ENCODE data around the gene SF3A2. TPM values are rescaled to one million over a fixed set of nuclear protein-coding genes. Genes with fewer than 3 reads are reported as not detected.

SF3A2 gene
- total and polyA plus RNA-seq, 4 donors: 23.8 to 64.9 (median 59.1) TPM

DNA sequence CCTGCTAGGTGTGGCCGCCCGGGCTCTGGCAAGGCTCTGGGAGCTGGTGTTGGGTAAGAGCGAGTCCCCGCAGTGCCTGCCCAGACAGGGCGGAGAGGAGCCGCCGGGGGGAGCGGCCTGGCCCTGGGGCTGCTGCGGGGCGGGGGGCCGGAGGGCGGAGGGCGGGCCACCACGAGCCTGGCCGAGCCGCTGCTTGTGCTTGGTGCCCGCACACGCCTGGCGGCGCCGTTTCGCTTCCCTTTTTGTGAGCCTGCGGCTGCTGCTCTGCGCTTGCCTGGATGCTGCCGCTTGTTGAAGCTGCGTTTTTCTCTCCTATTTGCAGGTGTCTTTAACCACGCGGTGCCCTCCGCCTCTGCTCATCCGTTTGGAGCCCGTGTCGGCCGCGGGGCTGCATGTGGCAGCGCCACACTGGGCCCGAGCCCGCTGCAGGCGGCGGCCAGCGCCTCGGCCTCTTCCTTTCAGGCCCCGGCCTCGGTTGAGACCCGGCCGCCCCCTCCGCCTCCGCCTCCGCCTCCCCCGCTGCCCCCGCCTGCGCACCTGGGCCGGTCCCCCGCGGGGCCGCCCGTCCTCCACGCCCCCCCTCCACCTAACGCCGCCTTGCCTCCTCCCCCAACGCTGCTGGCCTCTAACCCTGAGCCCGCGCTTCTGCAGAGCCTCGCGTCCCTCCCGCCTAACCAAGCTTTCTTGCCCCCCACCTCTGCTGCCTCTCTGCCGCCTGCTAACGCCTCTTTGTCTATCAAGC is 9.0 kb upstream of the SF3A2 start:
- WGBS, 2 donors: 89 to 92% methylated on average over 63 to 67 of the region's 67 CpGs
- H3K36me3 ChIP-seq (ENCODE audit: control insufficient read depth in 1 of 2, insufficient read depth in 2 of 2, low read length in 1 of 2): peaks cover 0 to 6% of the 10 kb centered on the region in 2 donors
- no peak overlapping the region for H3K4me3 ChIP-seq (ENCODE audit: low read length in 2 of 2)
- H3K27ac ChIP-seq (ENCODE audit: low read depth in 1 of 2, low read length in 2 of 2): no peak overlapping the region
- no peak for DNase-seq
- intact Hi-C loops (cut with DNase I): no loop called here
- no peaks in the 10 kb centered on the region for H3K4me1 ChIP-seq (ENCODE audit: control insufficient read depth in 1 of 2, insufficient read depth in 2 of 2, low read length in 2 of 2)
- no peaks in the 10 kb centered on the region for H3K9me3 ChIP-seq (ENCODE audit: control insufficient read depth, low read length)
- H3K27me3 ChIP-seq (ENCODE audit: control insufficient read depth in 1 of 2, insufficient read depth in 2 of 2, low read length in 1 of 2): no peaks in the 10 kb centered on the region
- no peak for ATAC-seq (ENCODE audit: low FRiP score)

DNA sequence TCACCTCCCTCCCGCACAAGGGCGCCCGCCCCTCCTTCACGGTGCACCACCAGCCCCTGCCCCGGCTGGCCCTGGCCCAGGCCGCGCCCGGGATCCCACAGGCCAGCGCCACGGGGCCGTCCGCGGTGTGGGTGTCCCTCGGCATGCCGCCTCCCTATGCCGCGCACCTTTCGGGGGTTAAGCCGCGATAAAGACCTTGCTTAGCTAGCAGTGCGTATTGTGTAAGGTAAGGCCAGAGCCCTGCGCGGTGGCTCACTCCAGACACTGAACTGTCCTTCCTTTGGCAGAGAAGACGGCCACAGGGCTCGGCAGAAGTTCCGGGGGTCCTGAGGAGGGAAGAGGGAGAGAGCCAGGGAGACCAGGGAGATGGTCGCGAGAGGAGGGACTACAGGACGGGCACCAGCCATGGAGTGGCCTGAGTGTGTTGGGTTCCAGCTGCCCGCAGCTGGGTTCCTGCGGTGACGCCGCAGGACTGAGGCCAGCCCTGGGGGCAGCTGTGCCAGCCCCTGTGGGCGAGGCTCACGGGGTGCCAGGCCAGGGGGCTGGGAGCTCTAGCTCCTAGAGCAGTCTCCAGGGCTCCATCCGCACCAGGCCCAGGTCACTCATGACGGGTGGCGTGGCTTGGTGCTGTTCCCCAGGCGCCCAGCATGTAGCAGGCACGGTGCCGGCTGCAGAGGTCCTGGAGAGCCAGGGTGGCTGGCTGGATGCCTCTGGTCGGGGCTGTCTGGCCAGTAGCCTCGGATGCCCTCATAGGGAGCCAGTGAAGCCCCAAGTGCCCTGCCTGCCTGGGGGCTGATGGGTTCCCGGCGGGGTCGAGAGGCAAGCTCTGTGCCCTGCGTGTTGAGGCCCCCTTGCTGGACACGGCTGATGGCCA is 8.2 kb upstream of the SF3A2 start:
- Histone ChIP-seq H3K9me3 (ENCODE audit: control insufficient read depth, low read length) (no peaks in the 10 kb centered on the region), H3K4me1 (ENCODE audit: control insufficient read depth in 1 of 2, insufficient read depth in 2 of 2, low read length in 2 of 2) (no peaks in the 10 kb centered on the region), H3K36me3 (ENCODE audit: control insufficient read depth in 1 of 2, insufficient read depth in 2 of 2, low read length in 1 of 2) (peaks cover 0 to 6% of the 10 kb centered on the region in 2 donors), H3K27me3 (ENCODE audit: control insufficient read depth in 1 of 2, insufficient read depth in 2 of 2, low read length in 1 of 2) (no peaks in the 10 kb centered on the region), H3K27ac (ENCODE audit: low read depth in 1 of 2, low read length in 2 of 2) (no peak overlapping the region), H3K4me3 (ENCODE audit: low read length in 2 of 2) (no peak overlapping the region)
- 77 to 79% methylated on average over 46 to 48 of the region's 48 CpGs for WGBS, 2 donors
- ATAC-seq (ENCODE audit: low FRiP score) (no peak), DNase-seq (no peak)
- intact Hi-C loops (cut with DNase I): no loop called here

DNA sequence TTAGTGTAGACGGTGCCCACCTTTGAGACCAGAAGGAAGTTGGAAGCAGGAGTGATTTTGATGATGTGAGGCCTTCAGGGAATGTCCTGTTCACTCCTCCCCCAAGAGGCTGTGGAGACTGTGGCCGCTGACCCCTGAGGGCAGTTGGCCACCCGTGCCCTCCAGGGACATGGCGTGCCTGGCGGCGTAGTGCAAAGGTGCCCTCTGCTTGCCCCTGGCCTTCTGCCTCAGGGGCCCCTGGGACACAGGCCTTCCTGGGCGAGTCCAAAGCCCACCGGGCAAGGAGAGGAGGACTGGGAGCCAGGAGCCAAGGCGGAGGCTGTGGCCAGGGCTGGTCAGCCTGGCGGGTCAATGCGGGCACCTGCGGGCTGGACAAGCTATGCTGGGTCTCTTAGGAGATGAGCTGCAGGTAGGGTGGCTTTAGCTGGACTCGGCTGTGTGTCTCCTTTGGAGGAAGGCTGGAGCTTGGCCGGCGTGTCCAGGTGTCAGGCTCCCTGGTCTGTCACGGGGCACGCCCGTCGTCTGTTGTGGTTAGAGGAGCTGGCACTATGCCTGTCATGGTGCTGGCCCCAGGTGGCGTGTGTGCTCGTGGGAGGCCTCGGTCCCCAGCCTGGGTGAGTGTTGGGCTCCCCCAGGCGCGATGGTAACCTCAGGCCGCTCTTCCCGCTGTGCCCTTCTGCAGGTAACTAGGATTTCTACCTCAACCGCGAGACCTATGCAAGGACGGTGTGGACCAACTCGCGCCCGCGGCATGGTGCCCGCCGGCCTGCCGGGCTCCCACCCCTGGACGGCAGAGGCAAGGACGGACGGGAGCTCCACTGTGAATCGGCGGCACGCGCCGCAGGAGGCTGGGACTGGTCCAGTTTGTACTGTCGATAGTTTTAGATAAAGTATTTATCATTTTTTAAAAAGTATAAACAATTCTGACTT is 7.3 kb upstream of the SF3A2 start:
- DNase-seq (no peak), ATAC-seq (ENCODE audit: low FRiP score) (no peak)
- H3K9me3 ChIP-seq (ENCODE audit: control insufficient read depth, low read length): no peaks in the 10 kb centered on the region
- no peaks in the 10 kb centered on the region for H3K4me1 ChIP-seq (ENCODE audit: control insufficient read depth in 1 of 2, insufficient read depth in 2 of 2, low read length in 2 of 2)
- H3K27me3 ChIP-seq (ENCODE audit: control insufficient read depth in 1 of 2, insufficient read depth in 2 of 2, low read length in 1 of 2): no peaks in the 10 kb centered on the region
- peaks cover 0 to 6% of the 10 kb centered on the region in 2 donors for H3K36me3 ChIP-seq (ENCODE audit: control insufficient read depth in 1 of 2, insufficient read depth in 2 of 2, low read length in 1 of 2)
- 92 to 93% methylated on average over 45 of the region's 45 CpGs for WGBS, 2 donors
- intact Hi-C loops (cut with DNase I): loop anchor here in 1 of 2 donors (5.0 kb wide), 1 partner anchor 67 kb away; the partner anchor contains the start of gene DOT1L
- H3K27ac ChIP-seq (ENCODE audit: low read depth in 1 of 2, low read length in 2 of 2): no peak overlapping the region
- no peak overlapping the region for H3K4me3 ChIP-seq (ENCODE audit: low read length in 2 of 2)

DNA sequence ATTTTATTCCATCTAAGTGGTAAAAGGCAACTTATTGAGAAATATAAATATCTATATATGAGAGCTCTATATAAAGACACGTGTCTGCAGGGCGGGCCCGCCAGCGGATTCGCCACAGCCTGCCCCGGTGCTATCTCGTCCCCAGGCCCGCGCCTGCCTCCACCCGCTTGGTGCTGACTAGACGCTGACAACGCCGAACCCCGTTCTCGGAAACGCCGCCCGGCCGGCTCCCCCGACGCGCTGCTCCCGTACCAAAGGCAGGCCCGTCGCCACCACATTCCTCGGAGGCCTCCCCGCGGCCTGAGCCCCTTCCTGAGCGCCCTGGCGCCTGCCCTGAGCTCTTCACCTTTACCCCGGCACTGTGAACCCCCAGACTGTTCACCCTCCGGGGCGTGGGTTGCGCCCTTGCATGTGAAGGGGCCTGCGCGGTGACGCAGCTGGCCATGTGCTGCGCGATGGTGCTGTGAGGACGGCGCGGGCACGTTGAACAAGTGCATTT is 6.5 kb upstream of the SF3A2 start:
- H3K36me3 ChIP-seq (ENCODE audit: control insufficient read depth in 1 of 2, insufficient read depth in 2 of 2, low read length in 1 of 2): peaks cover 0 to 6% of the 10 kb centered on the region in 2 donors
- H3K4me3 ChIP-seq (ENCODE audit: low read length in 2 of 2): no peak overlapping the region
- no peaks in the 10 kb centered on the region for H3K4me1 ChIP-seq (ENCODE audit: control insufficient read depth in 1 of 2, insufficient read depth in 2 of 2, low read length in 2 of 2)
- no peaks in the 10 kb centered on the region for H3K9me3 ChIP-seq (ENCODE audit: control insufficient read depth, low read length)
- ATAC-seq (ENCODE audit: low FRiP score) (no peak), DNase-seq (no peak)
- H3K27ac ChIP-seq (ENCODE audit: low read depth in 1 of 2, low read length in 2 of 2): no peak overlapping the region
- intact Hi-C loops (cut with DNase I): loop anchor here in 1 of 2 donors (5.0 kb wide), 1 partner anchor 68 kb away; the partner anchor contains the start of gene DOT1L
- H3K27me3 ChIP-seq (ENCODE audit: control insufficient read depth in 1 of 2, insufficient read depth in 2 of 2, low read length in 1 of 2): no peaks in the 10 kb centered on the region
- WGBS, 2 donors: 92 to 93% methylated on average over 43 of the region's 43 CpGs

DNA sequence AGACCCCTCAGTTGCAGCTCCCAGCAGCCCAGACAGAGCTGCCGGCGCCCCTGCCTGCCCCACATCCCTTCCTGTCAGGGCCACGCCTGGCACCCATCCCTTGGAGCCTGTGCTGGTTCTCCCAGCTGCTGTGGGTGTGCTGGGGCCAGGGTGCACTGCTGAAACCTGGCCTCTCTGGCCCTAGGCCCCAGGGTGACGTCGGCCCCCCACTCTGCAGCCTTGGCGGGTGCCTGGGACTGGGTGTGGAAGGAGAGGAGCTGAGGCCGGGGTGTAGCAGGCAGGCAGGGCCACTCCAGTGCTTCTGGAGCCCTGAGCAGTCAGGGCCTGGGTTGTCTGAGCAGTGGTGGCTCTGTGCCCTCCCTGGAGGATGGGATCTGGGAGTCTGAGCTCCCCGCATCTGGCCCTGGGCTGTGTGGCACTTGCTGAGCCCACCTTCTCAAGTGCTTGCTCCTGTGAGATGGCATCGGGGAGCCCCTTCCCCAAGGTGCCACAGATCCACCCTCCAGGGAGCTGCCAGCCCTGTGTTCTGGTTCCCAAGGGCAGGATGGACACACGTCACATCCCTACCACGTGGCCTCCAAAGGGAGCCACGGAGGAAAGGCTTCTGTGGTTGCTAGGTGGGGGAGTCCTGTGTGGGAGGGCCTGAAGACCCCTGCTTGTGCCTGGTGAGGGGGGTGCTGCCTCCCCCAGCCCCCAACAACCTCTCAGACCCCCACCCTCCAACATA is 5.7 kb upstream of the SF3A2 start:
- no peak for DNase-seq
- no peak overlapping the region for H3K27ac ChIP-seq (ENCODE audit: low read depth in 1 of 2, low read length in 2 of 2)

GRCh38 chr19:2231621-2232221 is 4.9 kb upstream of the SF3A2 start:
- intact Hi-C loops (cut with DNase I): loop anchor here in 1 of 2 donors (5.0 kb wide), 1 partner anchor 69 kb away; the partner anchor contains the start of gene DOT1L
- no peak overlapping the region for H3K27ac ChIP-seq (ENCODE audit: low read depth in 1 of 2, low read length in 2 of 2)
- DNase-seq: no peak
- H3K4me3 ChIP-seq (ENCODE audit: low read length in 2 of 2): no peak overlapping the region
- peaks cover 0 to 2% of the 10 kb centered on the region in 2 donors for H3K36me3 ChIP-seq (ENCODE audit: control insufficient read depth in 1 of 2, insufficient read depth in 2 of 2, low read length in 1 of 2)
- 68 to 69% methylated on average over 21 of the region's 21 CpGs for WGBS, 2 donors
- no peaks in the 10 kb centered on the region for H3K27me3 ChIP-seq (ENCODE audit: control insufficient read depth in 1 of 2, insufficient read depth in 2 of 2, low read length in 1 of 2)
- H3K4me1 ChIP-seq (ENCODE audit: control insufficient read depth in 1 of 2, insufficient read depth in 2 of 2, low read length in 2 of 2): no peaks in the 10 kb centered on the region
- ATAC-seq (ENCODE audit: low FRiP score): no peak
- no peaks in the 10 kb centered on the region for H3K9me3 ChIP-seq (ENCODE audit: control insufficient read depth, low read length)

More for the DNA sequence above, 5.7 kb upstream of the SF3A2 start:
- no peak overlapping the region for H3K4me3 ChIP-seq (ENCODE audit: low read length in 2 of 2)
- no peak for ATAC-seq (ENCODE audit: low FRiP score)
- intact Hi-C loops (cut with DNase I): loop anchor here in 1 of 2 donors (5.0 kb wide), 1 partner anchor 69 kb away; the partner anchor contains the start of gene DOT1L
- WGBS, 2 donors: 65 to 66% methylated on average over 10 to 12 of the region's 12 CpGs
- H3K36me3 ChIP-seq (ENCODE audit: control insufficient read depth in 1 of 2, insufficient read depth in 2 of 2, low read length in 1 of 2): peaks cover 0 to 6% of the 10 kb centered on the region in 2 donors
- H3K4me1 ChIP-seq (ENCODE audit: control insufficient read depth in 1 of 2, insufficient read depth in 2 of 2, low read length in 2 of 2): no peaks in the 10 kb centered on the region
- H3K27me3 ChIP-seq (ENCODE audit: control insufficient read depth in 1 of 2, insufficient read depth in 2 of 2, low read length in 1 of 2): no peaks in the 10 kb centered on the region
- H3K9me3 ChIP-seq (ENCODE audit: control insufficient read depth, low read length): no peaks in the 10 kb centered on the region

DNA sequence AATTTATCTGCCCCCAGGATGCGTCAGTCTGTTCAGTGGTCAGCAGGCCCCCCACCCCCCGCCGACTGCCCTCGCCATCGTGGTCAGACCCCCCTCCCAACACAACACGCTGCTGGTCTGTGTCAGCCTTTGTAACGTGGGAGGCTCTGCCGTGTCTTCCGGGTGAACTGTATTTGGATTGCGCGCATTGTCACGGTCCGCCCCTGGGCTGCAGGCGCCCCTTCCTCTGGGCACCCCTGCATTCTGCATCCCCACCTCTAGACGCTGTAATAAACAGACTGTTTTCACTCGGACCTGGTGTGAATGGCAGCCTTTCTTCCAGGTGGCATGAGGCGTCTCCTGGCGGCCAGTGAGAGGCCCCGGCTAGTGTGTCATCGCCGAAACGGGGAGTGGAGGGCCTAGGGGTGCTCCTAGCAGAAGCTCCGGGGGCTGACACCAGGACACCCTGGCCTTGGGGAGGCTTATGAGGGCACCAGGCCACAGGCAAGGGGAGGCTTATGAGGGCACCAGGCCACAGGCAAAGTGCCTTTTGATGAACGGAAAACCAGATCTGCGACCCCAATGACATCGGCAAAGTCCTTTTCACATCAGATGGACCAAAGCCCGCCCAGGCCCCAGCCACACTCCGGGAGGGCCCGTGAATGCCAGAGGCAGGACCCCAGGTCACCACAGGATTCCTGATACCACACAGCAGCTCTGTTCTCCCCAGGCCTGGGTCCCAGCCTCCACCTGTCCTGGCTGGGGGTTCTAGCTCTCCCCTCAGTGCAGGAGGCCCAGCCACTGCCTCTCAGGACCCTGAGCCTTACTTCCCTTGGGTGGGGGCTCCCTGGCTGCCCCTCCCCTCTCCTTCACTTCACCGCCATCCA is 4.1 kb upstream of the SF3A2 start:
- H3K36me3 ChIP-seq (ENCODE audit: control insufficient read depth in 1 of 2, insufficient read depth in 2 of 2, low read length in 1 of 2): peaks cover 0 to 2% of the 10 kb centered on the region in 2 donors
- no peak for ATAC-seq (ENCODE audit: low FRiP score)
- WGBS, 2 donors: 83 to 84% methylated on average over 30 of the region's 30 CpGs
- H3K9me3 ChIP-seq (ENCODE audit: control insufficient read depth, low read length): no peaks in the 10 kb centered on the region
- no peak overlapping the region for H3K4me3 ChIP-seq (ENCODE audit: low read length in 2 of 2)
- no peaks in the 10 kb centered on the region for H3K4me1 ChIP-seq (ENCODE audit: control insufficient read depth in 1 of 2, insufficient read depth in 2 of 2, low read length in 2 of 2)
- H3K27me3 ChIP-seq (ENCODE audit: control insufficient read depth in 1 of 2, insufficient read depth in 2 of 2, low read length in 1 of 2): no peaks in the 10 kb centered on the region
- DNase-seq: no peak
- no peak overlapping the region for H3K27ac ChIP-seq (ENCODE audit: low read depth in 1 of 2, low read length in 2 of 2)
- intact Hi-C loops (cut with DNase I): loop anchor here in 1 of 2 donors (5.0 kb wide), 1 partner anchor 70 kb away; the partner anchor contains the start of gene DOT1L

Measured in aorta (tissue), 5 donors.